Measurements from ENCODE around the gene MYOG.

DNA sequence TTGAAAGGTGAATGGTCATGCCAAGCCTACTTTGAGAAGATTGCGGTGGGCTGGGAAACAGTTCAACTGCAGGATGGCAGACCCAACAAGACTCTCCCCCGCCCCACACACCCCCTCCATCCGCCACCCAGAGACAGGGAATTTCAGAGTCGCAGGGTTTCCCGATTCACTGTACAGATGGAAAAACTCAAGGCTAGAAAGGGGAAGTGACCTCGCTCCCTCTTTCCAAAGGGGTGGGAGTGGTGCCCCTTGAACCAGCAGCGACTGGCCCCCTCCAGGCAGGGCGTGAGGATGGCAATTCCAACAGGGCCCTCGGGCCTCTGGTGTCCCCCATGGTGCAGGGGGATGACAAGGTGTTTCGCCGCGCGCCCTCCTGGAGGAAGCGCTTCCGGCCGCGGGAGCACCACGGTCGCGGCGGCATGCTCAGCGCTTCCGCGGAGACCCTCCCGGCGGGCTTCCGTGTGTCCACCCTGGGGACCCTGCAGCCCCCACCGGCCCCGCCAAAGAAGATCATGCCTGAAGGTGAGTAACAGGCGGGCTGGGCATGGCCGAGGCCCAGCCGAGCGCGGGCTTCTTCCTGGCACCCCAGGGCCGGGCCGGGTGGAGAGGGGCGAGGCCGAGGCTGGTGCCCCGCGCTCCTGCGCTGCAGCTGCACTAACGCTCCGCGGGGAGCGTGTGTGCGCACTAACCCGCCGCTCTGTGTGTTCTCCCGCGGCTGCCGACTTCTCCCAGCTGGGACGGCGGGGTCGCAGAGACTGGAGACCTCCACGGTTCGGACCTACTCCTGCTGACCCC, 10.4 kb downstream of the MYOG start:
- TF ChIP-seq, protein P1, sequence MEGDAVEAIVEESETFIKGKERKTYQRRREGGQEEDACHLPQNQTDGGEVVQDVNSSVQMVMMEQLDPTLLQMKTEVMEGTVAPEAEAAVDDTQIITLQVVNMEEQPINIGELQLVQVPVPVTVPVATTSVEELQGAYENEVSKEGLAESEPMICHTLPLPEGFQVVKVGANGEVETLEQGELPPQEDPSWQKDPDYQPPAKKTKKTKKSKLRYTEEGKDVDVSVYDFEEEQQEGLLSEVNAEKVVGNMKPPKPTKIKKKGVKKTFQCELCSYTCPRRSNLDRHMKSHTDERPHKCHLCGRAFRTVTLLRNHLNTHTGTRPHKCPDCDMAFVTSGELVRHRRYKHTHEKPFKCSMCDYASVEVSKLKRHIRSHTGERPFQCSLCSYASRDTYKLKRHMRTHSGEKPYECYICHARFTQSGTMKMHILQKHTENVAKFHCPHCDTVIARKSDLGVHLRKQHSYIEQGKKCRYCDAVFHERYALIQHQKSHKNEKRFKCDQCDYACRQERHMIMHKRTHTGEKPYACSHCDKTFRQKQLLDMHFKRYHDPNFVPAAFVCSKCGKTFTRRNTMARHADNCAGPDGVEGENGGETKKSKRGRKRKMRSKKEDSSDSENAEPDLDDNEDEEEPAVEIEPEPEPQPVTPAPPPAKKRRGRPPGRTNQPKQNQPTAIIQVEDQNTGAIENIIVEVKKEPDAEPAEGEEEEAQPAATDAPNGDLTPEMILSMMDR (conservative IDR thresholded peaks at IDR 0.05 in 1 of 2, IDR thresholded peaks at IDR 0.05 in 1 of 2; ENCODE audit: low read depth in 1 of 2, low read length in 2 of 2), result no peak
- peak; percentile 38 for TF ChIP-seq EZH2 (IDR thresholded peaks at IDR 0.05; ENCODE audit: low read length, missing control alignments)
